T-helper 2 cell treated with Interferon-gamma antibody and Interleukin-4, amounts not matched to agents 5 μg/mL and 100 μg/mL, for 36 hours (primary cell): Measurements from ENCODE around the gene TRIB2.

Experiments
- DNase-seq: peaks from one replicate; pipeline ENCODE4 v3.0.0; 2021; ENCODE audit warnings: low spot score
- H3K27ac Mint-ChIP-seq: one replicate; pipeline ENCODE4 v1.8.0; 2021; ENCODE audit warnings: mild to moderate bottlenecking, mixed read lengths
- H3K27me3 Mint-ChIP-seq: one replicate; pipeline ENCODE4 v1.8.0; 2021; ENCODE audit warnings: low read depth, mixed read lengths
- H3K36me3 Mint-ChIP-seq: one replicate; pipeline ENCODE4 v1.8.0; 2021; ENCODE audit warnings: low read depth, mixed read lengths
- H3K4me1 Mint-ChIP-seq: one replicate; pipeline ENCODE4 v1.8.0; 2021; ENCODE audit warnings: low read depth, mixed read lengths
- H3K4me3 Mint-ChIP-seq: one replicate; pipeline ENCODE4 v1.8.0; 2022; ENCODE audit warnings: mild to moderate bottlenecking, moderate library complexity, mixed read lengths
- H3K9me3 Mint-ChIP-seq: one replicate; pipeline ENCODE4 v1.8.0; 2021; ENCODE audit warnings: mixed read lengths

Gene TRIB2

DNA sequence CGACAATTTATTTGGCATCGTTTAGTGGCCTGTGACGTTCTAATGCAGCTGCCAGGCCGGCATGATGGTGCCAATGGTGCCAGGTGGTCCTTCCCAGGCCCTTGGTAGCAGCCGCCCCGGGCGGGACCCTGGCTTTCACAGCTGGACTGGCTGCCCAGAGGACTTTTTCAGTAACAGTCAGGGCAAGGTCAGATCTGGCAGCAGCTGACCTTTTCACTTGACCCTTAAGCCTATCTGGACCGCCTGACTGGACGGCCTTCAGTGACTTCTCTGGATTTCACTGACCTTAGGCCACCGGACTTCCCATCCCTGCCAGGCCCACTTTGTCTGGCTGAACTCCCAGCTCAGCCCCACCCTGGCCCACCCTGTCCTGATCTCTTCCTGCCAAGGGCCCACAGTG is 15.9 kb downstream of the TRIB2 start:
- Mint-ChIP-seq H3K4me3 (no peak overlapping the region), H3K9me3 (no peaks in the 10 kb centered on the region), H3K27ac (no peak overlapping the region), H3K27me3 (no peaks in the 10 kb centered on the region), H3K36me3 (peaks cover 83% of the 10 kb centered on the region), H3K4me1 (peaks cover 41% of the 10 kb centered on the region)
- DNase-seq, result no peak

DNA sequence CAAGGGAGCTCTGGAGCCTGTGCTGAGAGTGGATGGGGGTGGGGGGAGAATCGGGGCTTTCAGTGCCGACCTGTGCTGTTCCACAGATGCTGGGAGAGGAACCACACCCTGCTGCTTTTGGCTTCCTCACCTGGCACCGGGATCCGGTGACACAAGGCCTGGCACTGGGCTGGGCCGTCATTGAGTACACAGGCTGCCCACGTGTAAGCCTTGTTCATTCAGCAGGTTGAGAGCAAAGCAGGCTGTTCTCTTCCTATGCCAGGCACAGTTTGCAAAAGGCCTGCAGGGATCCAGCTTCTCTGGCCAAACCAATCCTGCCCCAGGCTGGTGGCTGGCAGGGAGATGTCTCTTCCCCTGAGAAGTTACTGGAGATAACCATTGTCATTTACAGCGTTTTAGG is 17.1 kb downstream of the TRIB2 start:
- Mint-ChIP-seq H3K4me1 (peaks cover 31% of the 10 kb centered on the region), H3K4me3 (no peak overlapping the region), H3K27ac (peak overlapping the region; percentile 43), H3K36me3 (peaks cover 80% of the 10 kb centered on the region), H3K9me3 (no peaks in the 10 kb centered on the region), H3K27me3 (no peaks in the 10 kb centered on the region)
- no peak for DNase-seq

DNA sequence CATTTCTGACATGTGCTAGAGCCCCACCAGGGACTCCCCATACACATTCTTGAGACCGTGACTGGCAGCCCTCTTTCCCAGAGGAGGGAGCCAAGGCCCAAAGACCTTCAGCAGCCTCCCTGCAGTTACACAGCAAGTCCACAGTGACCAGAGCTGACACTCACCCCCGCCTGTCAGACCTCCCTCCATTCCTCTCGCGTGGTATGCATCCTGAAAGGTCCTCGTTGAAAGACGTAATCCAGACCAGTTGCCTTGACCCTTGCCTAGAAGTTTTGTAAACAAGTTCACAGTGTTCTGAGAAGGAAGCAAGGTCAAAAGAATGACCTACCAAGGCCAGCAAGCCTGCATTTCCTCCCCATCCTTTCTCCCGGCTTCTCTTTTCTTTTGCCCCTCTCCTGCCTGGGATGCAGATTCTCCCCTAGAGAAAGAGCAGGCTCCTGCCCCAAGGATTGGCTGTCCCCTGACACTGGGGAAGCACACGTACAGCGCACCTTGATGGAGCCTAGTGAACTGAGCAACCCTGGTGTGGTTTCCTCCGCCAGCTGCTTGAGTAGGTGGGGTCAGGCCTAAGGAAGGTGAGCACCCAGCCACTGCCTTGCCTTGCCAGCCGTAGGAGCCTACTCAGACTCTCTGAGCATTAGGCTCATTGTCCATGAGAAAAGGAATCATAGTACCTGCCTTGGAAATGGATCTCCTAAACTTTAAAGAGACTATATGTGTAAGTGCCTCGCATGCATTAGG is 18.3 kb downstream of the TRIB2 start:
- H3K4me1 Mint-ChIP-seq, result peaks cover 21% of the 10 kb centered on the region
- no peak overlapping the region for H3K27ac Mint-ChIP-seq
- H3K9me3 Mint-ChIP-seq, result no peaks in the 10 kb centered on the region
- no peaks in the 10 kb centered on the region for H3K27me3 Mint-ChIP-seq
- DNase-seq, result no peak
- peaks cover 77% of the 10 kb centered on the region for H3K36me3 Mint-ChIP-seq
- H3K4me3 Mint-ChIP-seq, result no peak overlapping the region

DNA sequence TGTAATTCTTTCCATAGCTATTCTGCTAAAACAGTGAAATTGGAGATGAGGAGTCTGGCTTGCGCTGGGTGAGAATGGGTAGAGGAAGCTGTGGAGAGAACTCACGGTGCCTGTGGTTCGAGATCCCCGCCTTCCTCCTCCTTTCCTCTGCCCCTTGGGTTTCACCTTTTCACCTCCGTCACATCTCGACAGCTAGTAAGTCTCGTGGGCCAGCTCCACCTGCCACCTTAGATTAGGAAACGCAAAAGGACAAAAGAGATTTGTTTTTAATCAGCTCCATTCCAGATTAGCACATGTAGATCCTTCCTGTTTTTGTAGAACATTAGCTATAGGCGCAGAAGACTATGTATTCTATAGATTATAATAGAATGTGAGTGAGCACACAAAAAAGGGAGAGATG is 20.6 kb downstream of the TRIB2 start:
- Mint-ChIP-seq H3K4me3 (no peak overlapping the region), H3K4me1 (peaks cover 11% of the 10 kb centered on the region), H3K27me3 (no peaks in the 10 kb centered on the region), H3K9me3 (no peaks in the 10 kb centered on the region), H3K36me3 (peaks cover 71% of the 10 kb centered on the region), H3K27ac (no peak overlapping the region)
- DNase-seq, result no peak

DNA sequence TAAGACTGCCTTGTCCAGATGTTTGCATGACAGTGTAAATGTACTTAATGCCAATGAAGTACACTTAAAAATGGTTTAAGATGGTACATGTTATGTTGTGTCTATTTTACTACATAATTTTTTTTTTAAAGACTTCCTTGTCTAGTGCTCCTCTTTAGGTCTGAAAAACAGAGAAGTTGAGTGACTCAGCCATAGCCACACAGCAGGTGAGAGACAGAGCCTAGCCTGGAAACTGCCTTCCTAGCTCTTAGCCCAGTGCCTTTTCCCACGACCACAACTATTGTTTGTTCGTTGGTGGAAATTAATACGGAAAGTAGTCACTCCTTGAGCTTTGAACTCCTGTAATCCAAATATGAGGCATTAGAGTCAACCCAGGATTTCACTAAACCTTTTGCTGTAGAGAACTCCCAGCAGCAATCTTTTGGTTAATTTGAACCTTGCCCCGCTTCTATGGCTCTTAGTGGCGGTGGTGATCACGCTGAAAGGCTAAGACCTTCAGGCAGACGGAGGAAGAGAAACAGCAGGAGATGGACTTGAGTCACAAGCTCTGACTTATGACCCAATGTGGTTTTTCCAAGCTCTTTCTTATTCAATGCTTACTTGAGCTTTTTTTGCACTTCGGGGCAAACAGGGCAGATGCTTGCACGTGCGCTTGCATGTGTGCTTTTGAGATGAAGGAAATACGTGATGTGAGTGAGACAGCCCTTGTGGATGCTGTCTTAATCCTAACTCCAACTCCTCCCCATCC is 21.2 kb downstream of the TRIB2 start:
- Mint-ChIP-seq H3K27me3 (no peaks in the 10 kb centered on the region), H3K4me1 (peaks cover 9% of the 10 kb centered on the region), H3K36me3 (peaks cover 71% of the 10 kb centered on the region), H3K4me3 (no peak overlapping the region), H3K9me3 (no peaks in the 10 kb centered on the region), H3K27ac (no peak overlapping the region)
- no peak for DNase-seq

DNA sequence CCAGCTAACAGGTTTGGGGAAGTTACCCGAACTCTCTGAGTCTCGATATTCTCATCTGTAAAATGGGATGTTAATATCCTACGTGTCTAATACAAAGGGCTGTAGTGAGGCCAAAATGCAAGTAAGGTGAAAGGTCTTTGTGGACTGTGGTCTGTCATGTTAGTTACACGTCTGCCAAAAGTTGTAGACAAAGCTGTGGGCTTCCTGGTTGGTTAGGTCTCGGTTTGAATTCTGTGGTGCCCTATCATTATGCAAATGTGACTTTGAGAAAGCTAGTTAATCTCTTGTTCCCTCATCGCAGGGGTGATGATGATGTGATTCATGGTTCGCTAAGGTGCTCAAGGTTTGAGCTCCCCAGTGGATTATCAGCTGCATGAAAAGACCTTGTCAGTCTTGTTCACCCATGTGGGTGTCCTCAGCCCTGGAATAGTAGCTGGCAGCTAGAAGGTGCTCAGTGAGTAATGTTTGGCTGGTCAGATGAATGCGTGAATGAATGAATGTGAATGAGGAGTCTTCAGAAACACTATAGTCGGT is 23.1 kb downstream of the TRIB2 start:
- H3K27me3 Mint-ChIP-seq, result no peaks in the 10 kb centered on the region
- no peak overlapping the region for H3K4me3 Mint-ChIP-seq
- H3K27ac Mint-ChIP-seq, result no peak overlapping the region
- H3K9me3 Mint-ChIP-seq, result no peaks in the 10 kb centered on the region
- peaks cover 15% of the 10 kb centered on the region for H3K4me1 Mint-ChIP-seq
- H3K36me3 Mint-ChIP-seq, result peaks cover 68% of the 10 kb centered on the region
- DNase-seq, result no peak

DNA sequence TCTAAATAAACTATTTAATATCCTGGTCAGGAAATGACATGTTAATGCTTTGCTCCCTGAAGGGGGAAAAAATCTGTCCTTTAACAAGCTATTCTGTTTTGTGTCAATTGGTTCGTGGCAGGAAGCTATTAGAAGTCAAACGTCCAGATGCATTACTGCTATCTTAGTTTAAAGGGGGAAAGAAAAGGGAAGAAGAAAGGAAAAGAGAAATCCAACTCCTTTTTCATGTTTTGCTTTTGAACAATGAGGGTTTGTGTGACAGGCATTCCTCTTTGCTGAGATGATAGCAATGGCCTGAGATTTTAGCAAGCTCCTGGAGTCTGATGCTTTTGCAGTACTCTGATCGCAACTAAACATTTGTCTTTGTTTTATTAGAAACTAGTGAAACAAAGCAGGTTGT is 24.6 kb downstream of the TRIB2 start:
- no peak overlapping the region for H3K4me3 Mint-ChIP-seq
- H3K27ac Mint-ChIP-seq, result no peak overlapping the region
- peaks cover 53% of the 10 kb centered on the region for H3K36me3 Mint-ChIP-seq
- H3K9me3 Mint-ChIP-seq, result no peaks in the 10 kb centered on the region
- no peak for DNase-seq
- H3K4me1 Mint-ChIP-seq, result peaks cover 15% of the 10 kb centered on the region
- peaks cover 2% of the 10 kb centered on the region for H3K27me3 Mint-ChIP-seq

DNA sequence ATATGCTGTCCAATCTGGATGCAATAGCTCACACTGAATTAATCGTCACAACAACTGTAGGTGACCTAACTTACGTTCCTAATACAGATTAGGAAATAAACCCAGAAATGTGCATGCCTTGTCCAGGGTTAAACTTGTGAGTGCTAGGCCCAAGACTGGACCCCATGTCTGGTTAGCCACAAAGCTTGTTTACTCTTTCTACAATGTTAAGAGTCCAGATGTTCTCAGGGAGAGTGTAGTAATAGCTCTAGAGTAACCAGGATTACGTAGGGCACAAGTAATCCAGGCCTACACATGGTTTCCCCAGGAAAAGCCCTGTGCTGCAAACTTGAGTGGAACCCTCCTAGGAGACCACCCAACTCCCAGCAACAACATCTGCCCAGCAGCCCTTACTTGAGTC is 26.2 kb downstream of the TRIB2 start:
- Mint-ChIP-seq H3K27ac (no peak overlapping the region), H3K36me3 (peaks cover 39% of the 10 kb centered on the region), H3K27me3 (peaks cover 2% of the 10 kb centered on the region), H3K9me3 (no peaks in the 10 kb centered on the region), H3K4me1 (peaks cover 11% of the 10 kb centered on the region), H3K4me3 (no peak overlapping the region)
- DNase-seq, result no peak

DNA sequence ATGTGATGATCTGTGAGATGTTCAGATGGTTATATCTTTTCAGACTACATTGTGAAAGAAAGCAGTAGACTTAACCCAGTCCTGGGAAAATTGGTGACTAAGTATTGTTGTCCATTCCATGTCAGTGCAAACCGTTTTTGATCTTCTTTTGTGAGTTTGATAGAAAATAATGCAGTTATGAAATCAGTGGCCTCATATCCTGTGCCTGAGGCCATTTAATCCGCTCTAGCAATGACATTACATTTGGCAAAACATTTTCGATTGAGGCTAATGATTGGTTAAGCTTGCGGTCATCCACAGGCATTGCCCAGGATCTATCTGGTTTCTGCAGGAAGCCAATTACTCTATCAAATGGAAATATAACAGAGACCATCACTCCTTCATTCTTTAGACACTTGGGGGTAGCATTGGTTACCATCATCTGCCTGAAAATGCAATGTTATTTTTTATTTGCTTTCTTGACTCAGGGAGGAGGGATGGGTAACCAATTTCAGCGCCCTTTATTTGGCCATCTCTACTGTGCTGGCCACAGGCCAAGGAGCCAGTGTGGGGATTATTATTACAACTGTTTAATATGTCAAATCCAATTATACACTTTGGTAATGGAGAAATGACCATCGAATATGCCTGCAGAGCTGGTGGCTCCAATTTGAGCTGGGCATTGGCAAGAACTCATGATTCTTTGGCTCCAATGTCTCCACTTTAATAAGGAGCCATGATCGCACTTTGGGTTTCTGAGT is 33.6 kb downstream of the TRIB2 start:
- no peak overlapping the region for H3K4me3 Mint-ChIP-seq
- no peaks in the 10 kb centered on the region for H3K4me1 Mint-ChIP-seq

DNA sequence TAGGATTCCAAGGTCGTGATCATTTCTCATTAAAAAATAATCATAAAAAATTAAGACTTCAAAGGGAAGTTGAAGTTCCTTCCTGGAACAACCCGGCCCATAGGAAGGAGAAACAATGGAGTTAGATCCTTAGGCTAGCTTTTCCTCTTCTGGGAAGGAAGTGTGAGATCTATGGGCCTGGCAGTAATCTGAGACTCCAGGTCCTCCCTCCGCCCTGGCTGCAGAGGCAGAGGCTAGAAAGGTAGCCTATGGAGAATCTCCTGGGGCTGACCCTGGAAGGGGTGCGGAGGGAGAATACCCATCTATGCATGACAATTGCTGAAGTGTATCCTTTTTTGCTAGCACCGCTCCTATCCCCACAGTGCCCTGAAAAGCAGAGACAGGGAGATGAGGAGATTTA is 37.9 kb downstream of the TRIB2 start:
- H3K9me3 Mint-ChIP-seq, result peaks cover 5% of the 10 kb centered on the region
- H3K36me3 Mint-ChIP-seq, result no peaks in the 10 kb centered on the region
- no peak overlapping the region for H3K27ac Mint-ChIP-seq
- H3K4me1 Mint-ChIP-seq, result no peaks in the 10 kb centered on the region
- DNase-seq, result no peak
- peaks cover 29% of the 10 kb centered on the region for H3K27me3 Mint-ChIP-seq
- H3K4me3 Mint-ChIP-seq, result no peak overlapping the region

More for the DNA sequence above, 33.6 kb downstream of the TRIB2 start:
- no peak for DNase-seq
- Mint-ChIP-seq H3K36me3 (no peaks in the 10 kb centered on the region), H3K9me3 (peaks cover 5% of the 10 kb centered on the region), H3K27ac (no peak overlapping the region), H3K27me3 (peaks cover 12% of the 10 kb centered on the region)

DNA sequence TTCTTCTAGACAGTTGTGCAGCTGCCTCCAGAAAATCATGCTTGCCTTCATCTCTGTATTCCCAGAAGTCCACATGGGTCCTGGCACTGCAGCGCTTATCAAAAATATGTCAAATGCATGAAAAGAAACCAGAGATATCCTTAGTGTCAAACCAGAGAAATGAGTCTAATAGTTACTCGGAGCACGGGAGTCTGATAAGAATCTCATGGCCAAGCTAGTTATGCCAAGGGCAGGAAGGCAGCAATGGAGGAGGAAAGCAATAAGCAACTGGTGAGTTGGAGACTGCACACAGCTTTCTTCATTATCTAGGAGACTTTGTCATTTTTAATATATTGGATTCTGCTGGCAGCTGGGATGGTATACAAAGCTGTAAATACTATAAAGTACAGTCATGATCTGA is 38.6 kb downstream of the TRIB2 start:
- no peak for DNase-seq
- Mint-ChIP-seq H3K4me3 (no peak overlapping the region), H3K27me3 (peaks cover 31% of the 10 kb centered on the region), H3K36me3 (no peaks in the 10 kb centered on the region), H3K9me3 (peaks cover 5% of the 10 kb centered on the region), H3K27ac (no peak overlapping the region), H3K4me1 (peaks cover under 1% of the 10 kb centered on the region)

DNA sequence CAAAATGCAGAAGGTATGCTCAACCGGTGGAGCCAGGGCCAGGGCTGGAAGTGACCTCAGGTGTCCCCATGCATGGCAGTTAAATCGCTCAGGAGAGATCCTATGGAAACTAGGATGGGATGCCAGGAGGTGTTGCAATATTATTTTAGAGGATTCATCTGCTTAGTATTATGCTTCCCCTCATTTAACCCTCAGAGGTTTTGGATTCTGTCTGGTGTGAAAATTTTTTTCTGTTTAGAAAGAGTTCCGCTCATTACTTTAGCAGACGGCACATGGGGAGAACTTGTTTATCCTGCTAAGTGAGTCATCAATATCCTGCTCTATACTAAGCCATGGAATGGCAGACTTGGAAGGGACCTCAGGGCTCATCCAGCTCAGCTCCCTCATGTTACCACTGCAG is 42.5 kb downstream of the TRIB2 start:
- Mint-ChIP-seq H3K4me3 (no peak overlapping the region), H3K27me3 (peaks cover 37% of the 10 kb centered on the region), H3K4me1 (peaks cover 8% of the 10 kb centered on the region), H3K36me3 (no peaks in the 10 kb centered on the region), H3K27ac (no peak overlapping the region), H3K9me3 (no peaks in the 10 kb centered on the region)
- no peak for DNase-seq

DNA sequence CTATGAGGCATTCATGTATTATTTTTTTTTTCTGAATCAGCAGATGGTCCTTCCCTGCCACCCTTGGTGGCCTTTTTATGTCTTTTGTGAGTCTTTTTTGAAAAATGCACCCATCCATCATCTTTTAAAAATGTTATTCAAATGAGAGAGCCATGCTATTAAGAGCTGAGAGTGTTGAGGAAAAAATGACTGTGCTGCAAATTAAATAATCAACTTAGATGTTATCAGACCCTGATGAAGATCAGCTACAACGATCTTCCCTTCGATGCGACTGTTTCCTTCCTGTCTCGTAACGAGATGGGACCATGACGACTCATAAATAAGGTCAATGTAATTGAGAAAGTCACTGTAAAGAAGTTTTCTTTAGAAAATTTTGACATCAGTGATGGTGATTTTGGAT is 44.4 kb downstream of the TRIB2 start:
- Mint-ChIP-seq H3K27ac (no peak overlapping the region), H3K4me3 (peak overlapping the region; percentile 19), H3K4me1 (peaks cover 8% of the 10 kb centered on the region), H3K36me3 (no peaks in the 10 kb centered on the region), H3K9me3 (no peaks in the 10 kb centered on the region), H3K27me3 (peaks cover 35% of the 10 kb centered on the region)
- DNase-seq, result no peak

DNA sequence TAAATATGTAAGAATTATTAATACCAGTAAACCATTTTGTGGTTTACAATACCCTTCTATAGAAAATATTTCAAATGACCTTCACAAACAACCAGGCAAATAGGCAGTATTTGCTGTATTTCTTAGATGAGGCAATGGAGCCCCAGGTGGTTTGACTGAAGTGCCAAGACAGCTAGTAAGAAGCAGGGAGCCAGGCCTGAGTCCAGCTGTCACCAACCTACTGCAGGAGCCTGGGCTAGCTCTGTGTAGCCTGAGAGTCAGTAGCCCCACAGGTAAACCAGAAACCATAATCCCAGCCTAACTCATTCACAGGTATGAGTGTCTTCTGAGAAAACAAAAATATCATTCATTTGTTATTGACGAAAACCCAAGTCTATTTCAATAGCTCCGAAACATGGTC is 45.6 kb downstream of the TRIB2 start:
- no peak overlapping the region for H3K4me3 Mint-ChIP-seq
- DNase-seq, result no peak
- H3K27ac Mint-ChIP-seq, result no peak overlapping the region
- peaks cover 30% of the 10 kb centered on the region for H3K27me3 Mint-ChIP-seq
- no peaks in the 10 kb centered on the region for H3K9me3 Mint-ChIP-seq
- no peaks in the 10 kb centered on the region for H3K36me3 Mint-ChIP-seq
- peaks cover 8% of the 10 kb centered on the region for H3K4me1 Mint-ChIP-seq
